Trophoblast cell (in vitro differentiated cells and primary cell): ENCODE data around the gene ABCC4.

ENCODE experiments used
- DNase-seq, 2 donors: peaks; one replicate each; pipeline ENCODE4 v3.0.0-alpha.2; 2016
- H2AFZ ChIP-seq: 2 replicates; pipeline ENCODE4 v1.6.1; 2013; ENCODE audit warnings: low read length, moderate library complexity, mild to moderate bottlenecking; ENCODE audit not compliant: insufficient read depth, poor library complexity
- H2AK5ac ChIP-seq: 2 replicates; pipeline ENCODE4 v1.6.1; 2013; ENCODE audit warnings: mild to moderate bottlenecking, low read length
- H2BK120ac ChIP-seq: 2 replicates; pipeline ENCODE4 v1.6.1; 2013; ENCODE audit warnings: low read length, mild to moderate bottlenecking, moderate library complexity; ENCODE audit not compliant: insufficient read depth, poor library complexity
- H2BK12ac ChIP-seq: 2 replicates; pipeline ENCODE4 v1.6.1; 2013; ENCODE audit warnings: mild to moderate bottlenecking, low read length, moderate library complexity
- H2BK5ac ChIP-seq: 2 replicates; pipeline ENCODE4 v1.6.1; 2013; ENCODE audit warnings: low read length, low read depth, moderate library complexity, mild to moderate bottlenecking; ENCODE audit not compliant: poor library complexity
- H3K14ac ChIP-seq: 2 replicates; pipeline ENCODE4 v1.6.1; 2013; ENCODE audit warnings: mild to moderate bottlenecking, low read length
- H3K18ac ChIP-seq: 2 replicates; pipeline ENCODE4 v1.6.1; 2013; ENCODE audit warnings: mild to moderate bottlenecking, low read length
- H3K23ac ChIP-seq: 2 replicates; pipeline ENCODE4 v1.6.1; 2013; ENCODE audit warnings: low read length
- H3K27ac ChIP-seq: 2 replicates; pipeline ENCODE4 v1.5.1; 2013; ENCODE audit warnings: low read depth, mild to moderate bottlenecking, inconsistent platforms, low read length, moderate library complexity
- H3K27me3 ChIP-seq: 2 replicates; pipeline ENCODE4 v1.6.1; 2013; ENCODE audit warnings: inconsistent platforms, mild to moderate bottlenecking, low read length, moderate library complexity; ENCODE audit not compliant: insufficient read depth
- H3K36me3 ChIP-seq, 2 experiments: 1 replicate in 1 of 2; 2 replicates in 1 of 2; pipeline ENCODE4 v1.6.1; 2013; ENCODE audit warnings: low read length in 2 of 2, mild to moderate bottlenecking in 2 of 2, moderate library complexity in 1 of 2; ENCODE audit not compliant: insufficient read depth in 2 of 2, control insufficient read depth in 1 of 2
- H3K4ac ChIP-seq: 2 replicates; pipeline ENCODE4 v1.6.1; 2013; ENCODE audit warnings: low read depth, mild to moderate bottlenecking, low read length, moderate library complexity
- H3K4me1 ChIP-seq, 2 experiments: 1 replicate in 1 of 2; 2 replicates in 1 of 2; pipeline ENCODE4 v1.6.1; 2013; ENCODE audit warnings: low read length in 2 of 2, mild to moderate bottlenecking in 2 of 2, moderate library complexity in 1 of 2; ENCODE audit not compliant: insufficient read depth in 2 of 2, control insufficient read depth in 1 of 2
- H3K4me2 ChIP-seq: 2 replicates; pipeline ENCODE4 v1.6.1; 2013; ENCODE audit warnings: inconsistent platforms, mild to moderate bottlenecking, low read length, moderate library complexity
- H3K4me3 ChIP-seq: 2 replicates; pipeline ENCODE4 v1.5.1; 2013; ENCODE audit warnings: mild to moderate bottlenecking, low read depth, low read length, inconsistent platforms
- H3K79me1 ChIP-seq: one replicate; pipeline ENCODE4 v1.6.1; 2013; ENCODE audit warnings: low read length
- H3K79me2 ChIP-seq: 2 replicates; pipeline ENCODE4 v1.6.1; 2013; ENCODE audit warnings: low read length, mild to moderate bottlenecking; ENCODE audit not compliant: control insufficient read depth, insufficient read depth, poor library complexity
- H3K9ac ChIP-seq: 2 replicates; pipeline ENCODE4 v1.6.1; 2013; ENCODE audit warnings: mild to moderate bottlenecking, low read length
- H3K9me3 ChIP-seq: 2 replicates; pipeline ENCODE4 v1.6.1; 2013; ENCODE audit warnings: low read depth, mild to moderate bottlenecking, control low read depth, inconsistent platforms, low read length; ENCODE audit not compliant: insufficient read depth
- H4K12ac ChIP-seq: 2 replicates; pipeline ENCODE4 v1.6.1; 2013; ENCODE audit warnings: low read depth, mild to moderate bottlenecking, low read length, moderate library complexity
- H4K8ac ChIP-seq: 2 replicates; pipeline ENCODE4 v1.6.1; 2013; ENCODE audit warnings: low read depth, mild to moderate bottlenecking, low read length, moderate library complexity
- H4K91ac ChIP-seq: one replicate; pipeline ENCODE4 v1.6.1; 2013; ENCODE audit warnings: low read depth, mild to moderate bottlenecking, low read length, moderate library complexity
- WGBS: extraction: QIAGEN DNeasy Blood & Tissue Kit; methylation state at CpG from one replicate; pipeline ENCODE4 v1.1.7; 2013; ENCODE audit warnings: missing lambda C conversion rate; ENCODE audit not compliant: insufficient read length, insufficient coverage; ENCODE audit errors: extremely low coverage; 5-methylcytosine and 5-hydroxymethylcytosine counted together

Gene ABCC4

DNA sequence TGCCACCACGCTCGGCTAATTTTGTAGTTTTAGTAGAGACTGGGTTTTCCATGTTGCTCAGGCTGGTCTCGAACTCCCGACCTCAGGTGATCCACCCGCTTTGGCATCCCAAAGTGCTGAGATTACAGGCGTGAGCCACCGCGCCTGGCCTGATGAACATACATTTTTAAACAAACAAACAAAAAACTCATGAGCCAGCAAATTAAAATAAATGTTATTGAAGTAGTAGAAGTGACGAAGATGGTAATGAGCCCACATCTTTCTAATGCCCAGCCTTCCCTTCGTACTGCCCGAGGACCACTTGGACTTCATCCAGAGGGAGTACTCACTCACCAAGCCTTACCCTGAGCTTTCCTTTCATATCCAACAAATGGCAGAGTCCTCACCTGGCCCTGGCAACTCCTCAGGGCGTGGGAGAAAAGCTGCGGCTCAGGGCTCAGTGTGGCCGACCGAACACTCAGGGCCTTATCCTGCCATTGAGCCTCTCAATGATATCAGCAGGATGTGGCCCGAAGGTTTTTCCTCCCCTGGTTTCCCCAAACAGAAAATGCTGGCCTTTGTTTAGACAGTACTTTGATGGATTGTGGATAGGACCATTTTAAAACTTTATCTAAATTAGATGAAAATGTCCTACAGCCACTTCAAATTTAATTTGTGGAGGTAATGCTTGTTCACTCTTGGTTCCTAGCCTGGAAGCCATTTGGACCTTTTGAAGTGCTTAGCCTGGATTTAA lies 22.8 kb upstream of the ABCC4 start:
- Histone ChIP-seq H3K4me1 (no peaks in the 10 kb centered on the region), H3K4me2 (no peak overlapping the region), H3K36me3 (no peaks in the 10 kb centered on the region), H3K4me3 (no peak overlapping the region), H3K14ac (no peak overlapping the region), H2AK5ac (no peak overlapping the region), H3K18ac (no peak overlapping the region), H3K27ac (no peak overlapping the region), H3K23ac (no peak overlapping the region), H3K9ac (no peak overlapping the region), H3K79me1 (no peaks in the 10 kb centered on the region), H4K8ac (no peak overlapping the region), H3K27me3 (no peaks in the 10 kb centered on the region), H2AFZ (no peak overlapping the region), H2BK12ac (no peak overlapping the region), H3K4ac (no peak overlapping the region), H3K9me3 (no peaks in the 10 kb centered on the region), H4K91ac (no peak overlapping the region), H2BK5ac (no peak overlapping the region), H2BK120ac (no peak overlapping the region), H4K12ac (no peak overlapping the region), H3K79me2 (no peaks in the 10 kb centered on the region)
- WGBS: no CpG with 5 or more reads among the region's 16 CpGs
- no peak for DNase-seq

DNA sequence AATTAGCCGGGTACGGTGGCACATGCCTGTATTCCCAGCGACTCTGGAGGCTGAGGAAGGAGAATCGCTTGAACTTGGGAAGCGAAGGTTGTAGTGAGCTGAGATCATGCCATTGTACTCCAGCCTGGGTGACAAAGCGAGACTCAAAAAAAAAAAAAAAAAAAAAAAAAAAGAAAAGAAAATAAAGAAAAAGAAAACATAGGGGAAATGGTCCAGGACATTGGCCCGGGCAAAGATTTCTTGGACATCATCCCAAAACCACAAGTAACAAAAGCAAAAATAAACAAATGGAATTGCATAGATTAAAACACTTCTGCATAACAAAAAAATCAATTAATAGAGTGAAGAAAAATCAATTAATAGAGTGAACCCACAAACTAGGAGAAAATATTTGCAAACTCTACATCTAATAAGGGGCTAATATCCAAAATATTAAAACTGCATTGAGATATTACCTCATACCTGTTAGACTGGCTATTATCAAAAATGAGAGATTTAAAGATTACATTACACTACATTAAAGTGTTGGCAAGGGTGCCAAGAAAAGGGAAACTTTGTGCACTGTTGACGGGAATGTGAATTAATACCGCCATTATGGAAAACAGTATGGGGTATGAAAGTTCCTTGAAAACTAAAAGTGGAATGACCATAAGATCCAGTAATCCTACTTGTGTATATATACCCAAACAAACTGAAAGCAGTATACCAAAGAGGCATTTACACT lies 18.5 kb upstream of the ABCC4 start:
- H2BK120ac ChIP-seq: no peak overlapping the region
- no CpG with 5 or more reads among the region's 9 CpGs for WGBS
- no peak overlapping the region for H2AFZ ChIP-seq
- no peak overlapping the region for H3K18ac ChIP-seq
- H3K27ac ChIP-seq: no peak overlapping the region
- no peak overlapping the region for H3K23ac ChIP-seq
- H3K4me1 ChIP-seq: no peaks in the 10 kb centered on the region
- H3K9ac ChIP-seq: no peak overlapping the region
- no peaks in the 10 kb centered on the region for H3K27me3 ChIP-seq
- H3K36me3 ChIP-seq: no peaks in the 10 kb centered on the region
- no peak overlapping the region for H2BK5ac ChIP-seq
- no peak overlapping the region for H3K4me3 ChIP-seq
- no peak for DNase-seq
- no peaks in the 10 kb centered on the region for H3K9me3 ChIP-seq
- no peak overlapping the region for H3K4ac ChIP-seq
- H4K8ac ChIP-seq: no peak overlapping the region
- H2AK5ac ChIP-seq: no peak overlapping the region
- no peak overlapping the region for H2BK12ac ChIP-seq
- H3K4me2 ChIP-seq: no peak overlapping the region
- no peaks in the 10 kb centered on the region for H3K79me2 ChIP-seq
- H4K91ac ChIP-seq: no peak overlapping the region
- H4K12ac ChIP-seq: no peak overlapping the region
- H3K14ac ChIP-seq: no peak overlapping the region
- H3K79me1 ChIP-seq: no peaks in the 10 kb centered on the region

DNA sequence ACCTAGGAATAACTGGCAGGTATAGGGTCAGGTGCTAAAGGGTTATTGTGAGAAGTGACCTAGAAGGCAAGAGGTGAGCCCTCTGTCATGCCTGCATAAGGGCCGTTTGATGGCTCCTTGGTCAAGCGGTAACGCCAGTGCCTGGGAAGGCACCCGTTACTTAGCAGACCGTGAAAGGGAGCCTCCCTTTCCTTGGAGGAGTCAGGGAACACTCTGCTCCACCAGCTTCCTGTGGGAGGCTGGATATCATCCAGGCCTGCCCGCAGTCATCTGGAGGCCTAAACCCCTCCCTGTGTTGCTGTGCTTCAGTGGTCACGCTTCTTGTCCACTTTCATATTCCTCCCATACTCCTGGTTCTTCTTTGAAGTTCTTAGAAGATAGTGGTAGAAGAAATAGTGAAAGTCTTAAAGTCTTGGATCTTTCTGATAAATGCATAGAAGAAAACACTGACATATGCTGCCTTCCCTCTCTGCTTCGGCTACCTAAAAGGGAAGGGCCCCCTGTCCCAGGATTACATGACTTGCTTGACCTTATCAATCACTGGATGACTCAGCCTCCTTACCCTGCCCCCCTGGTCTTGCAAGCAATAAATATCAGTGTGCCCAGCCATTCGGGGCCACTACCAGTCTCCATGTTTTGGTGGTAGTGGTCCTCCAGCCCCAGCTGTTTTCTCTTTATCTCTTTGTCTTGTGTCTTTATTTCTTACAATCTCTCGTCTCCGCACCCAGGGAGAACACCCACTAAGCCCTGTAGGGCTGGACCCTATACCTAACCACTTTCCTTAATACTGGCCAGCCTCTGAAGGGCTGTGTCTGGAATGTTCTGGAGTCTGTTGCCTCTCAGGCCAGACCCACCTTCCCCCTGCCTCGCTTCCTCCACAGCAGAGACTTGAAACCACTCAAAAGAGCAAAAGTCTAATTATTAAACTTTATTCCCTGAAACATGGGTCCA lies 16.1 kb upstream of the ABCC4 start:
- H3K4me2 ChIP-seq: no peak overlapping the region
- no peaks in the 10 kb centered on the region for H3K27me3 ChIP-seq
- H2AK5ac ChIP-seq: no peak overlapping the region
- H3K36me3 ChIP-seq: no peaks in the 10 kb centered on the region
- H4K12ac ChIP-seq: no peak overlapping the region
- no peak overlapping the region for H2BK12ac ChIP-seq
- H2BK5ac ChIP-seq: no peak overlapping the region
- no peak overlapping the region for H2BK120ac ChIP-seq
- no peak overlapping the region for H4K91ac ChIP-seq
- no peak overlapping the region for H3K23ac ChIP-seq
- no peak overlapping the region for H3K14ac ChIP-seq
- no peaks in the 10 kb centered on the region for H3K4me1 ChIP-seq
- no peak overlapping the region for H3K4ac ChIP-seq
- no peak overlapping the region for H3K27ac ChIP-seq
- H2AFZ ChIP-seq: no peak overlapping the region
- WGBS: no CpG with 5 or more reads among the region's 12 CpGs
- no peak for DNase-seq
- H3K79me2 ChIP-seq: no peaks in the 10 kb centered on the region
- H4K8ac ChIP-seq: no peak overlapping the region
- H3K4me3 ChIP-seq: no peak overlapping the region
- no peaks in the 10 kb centered on the region for H3K9me3 ChIP-seq
- H3K9ac ChIP-seq: no peak overlapping the region
- no peak overlapping the region for H3K18ac ChIP-seq
- H3K79me1 ChIP-seq: no peaks in the 10 kb centered on the region

GRCh38 chr13:95315752-95316151 lies 14.5 kb upstream of the ABCC4 start:
- no peak overlapping the region for H4K91ac ChIP-seq
- no peaks in the 10 kb centered on the region for H3K36me3 ChIP-seq
- no peak overlapping the region for H3K18ac ChIP-seq
- no peak overlapping the region for H3K14ac ChIP-seq
- no peak overlapping the region for H4K12ac ChIP-seq
- H3K79me2 ChIP-seq: no peaks in the 10 kb centered on the region
- no peak overlapping the region for H2AK5ac ChIP-seq
- H3K23ac ChIP-seq: no peak overlapping the region
- H3K4me2 ChIP-seq: no peak overlapping the region
- H2AFZ ChIP-seq: no peak overlapping the region
- no peak overlapping the region for H3K9ac ChIP-seq
- H2BK120ac ChIP-seq: no peak overlapping the region
- no peaks in the 10 kb centered on the region for H3K4me1 ChIP-seq
- no CpG with 5 or more reads among the region's 3 CpGs for WGBS
- H3K4me3 ChIP-seq: no peak overlapping the region
- H2BK12ac ChIP-seq: no peak overlapping the region
- H3K4ac ChIP-seq: no peak overlapping the region
- no peaks in the 10 kb centered on the region for H3K9me3 ChIP-seq
- H3K79me1 ChIP-seq: no peaks in the 10 kb centered on the region
- H4K8ac ChIP-seq: no peak overlapping the region
- DNase-seq: peak; percentile 20 to 66
- H2BK5ac ChIP-seq: no peak overlapping the region
- no peak overlapping the region for H3K27ac ChIP-seq
- no peaks in the 10 kb centered on the region for H3K27me3 ChIP-seq
